WTC11 (cell line): ENCODE results near the gene DYNLL2.

ENCODE experiments used
- MXD4 ChIP-seq: fragments of 250-450 bp; sonication (Bioruptor Pico); IDR thresholded peaks from 2 replicates; pipeline ENCODE4 v1.8.0; 2021; ENCODE audit warnings: mild to moderate bottlenecking, moderate library complexity, borderline replicate concordance
- NR1H2 ChIP-seq: sonication (generic); formaldehyde crosslinking; IDR thresholded peaks from 2 replicates; pipeline ENCODE4 v1.9.0; 2021; ENCODE audit warnings: mild to moderate bottlenecking, moderate library complexity, missing genetic modification reagents
- SP1 ChIP-seq: sonication (generic); formaldehyde crosslinking; conservative IDR thresholded peaks from 2 replicates; pipeline ENCODE4 v1.8.1; 2022; ENCODE audit warnings: missing genetic modification reagents
- ZNF416 ChIP-seq: fragments of 250-450 bp; sonication (Bioruptor Pico); IDR thresholded peaks from 2 replicates; pipeline ENCODE4 v1.9.0; 2021; ENCODE audit warnings: mild to moderate bottlenecking, inconsistent platforms
- TF ChIP-seq, protein P1 (sequence below): sonication (generic); formaldehyde crosslinking; IDR thresholded peaks from 2 replicates; pipeline ENCODE4 v1.8.1; 2023; ENCODE audit warnings: mild to moderate bottlenecking, missing genetic modification reagents, borderline replicate concordance
- TF ChIP-seq, protein P2 (sequence below): fragments of 250-450 bp; sonication (Bioruptor Pico); IDR thresholded peaks from 2 replicates; pipeline ENCODE4 v1.9.0; 2021; ENCODE audit warnings: mild to moderate bottlenecking, borderline replicate concordance
- TF ChIP-seq, protein P3 (sequence below): sonication (generic); formaldehyde crosslinking; IDR thresholded peaks from 2 replicates; pipeline ENCODE4 v1.8.1; 2023; ENCODE audit warnings: mild to moderate bottlenecking, moderate library complexity, missing genetic modification reagents
- TF ChIP-seq, protein P4 (sequence below): fragments of 200-600 bp; IDR thresholded peaks from 2 replicates; pipeline ENCODE4 v1.8.0; 2022; ENCODE audit warnings: antibody characterized with exemption
- TF ChIP-seq, protein P5 (sequence below): sonication (generic); formaldehyde crosslinking; IDR thresholded peaks from 2 replicates; pipeline ENCODE4 v1.8.1; 2023; ENCODE audit warnings: mild to moderate bottlenecking, missing genetic modification reagents
- TF ChIP-seq, protein P6 (sequence below): sonication (generic); formaldehyde crosslinking; IDR thresholded peaks from 2 replicates; pipeline ENCODE4 v1.8.1; 2023; ENCODE audit warnings: mild to moderate bottlenecking, missing genetic modification reagents, moderate library complexity
- TF ChIP-seq, protein P7 (sequence below): sonication (generic); formaldehyde crosslinking; IDR thresholded peaks from 2 replicates; pipeline ENCODE4 v1.8.0; 2022; ENCODE audit warnings: mild to moderate bottlenecking, missing genetic modification reagents
- TF ChIP-seq, protein P8 (sequence below): sonication (generic); formaldehyde crosslinking; IDR thresholded peaks from 2 replicates; pipeline ENCODE4 v1.8.0; 2022; ENCODE audit warnings: missing genetic modification reagents
- TF ChIP-seq, protein P9 (sequence below): fragments of 250-450 bp; sonication (Bioruptor Pico); IDR thresholded peaks from 2 replicates; pipeline ENCODE4 v1.9.0; 2021; ENCODE audit warnings: mild to moderate bottlenecking

DNA sequence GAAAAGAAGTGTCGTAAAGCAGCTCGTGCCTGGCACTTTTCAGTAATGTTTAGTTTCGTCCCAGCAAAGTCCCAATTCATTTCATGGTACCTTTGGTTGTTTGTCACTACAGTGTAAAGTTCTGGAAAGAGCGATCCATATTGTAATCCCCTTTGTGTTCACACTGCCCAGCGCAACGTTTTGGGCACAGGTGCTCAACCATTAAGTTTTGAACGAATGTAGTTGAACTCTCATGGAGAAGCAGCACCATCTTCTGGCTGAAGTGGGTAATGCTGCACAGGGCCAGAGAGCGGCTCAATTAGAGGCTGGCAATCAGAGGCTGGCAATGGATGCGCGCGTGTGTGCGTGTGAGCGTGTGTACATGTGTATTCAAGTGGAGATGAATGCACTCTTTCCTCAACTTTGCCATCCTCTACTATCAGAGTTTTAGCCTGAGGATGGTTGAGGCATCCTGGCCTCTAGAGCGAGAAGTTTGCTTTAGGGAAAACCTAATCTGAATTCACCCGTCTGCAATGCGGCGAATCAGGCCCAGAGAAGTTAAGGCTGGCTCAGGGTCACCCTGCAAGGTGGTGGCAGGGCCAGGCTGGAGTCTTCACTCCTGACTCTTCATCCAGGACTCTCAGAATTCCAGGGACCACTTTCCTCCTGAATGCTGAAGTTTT lies 29.9 kb downstream of the DYNLL2 start:
- TF ChIP-seq, protein P1, sequence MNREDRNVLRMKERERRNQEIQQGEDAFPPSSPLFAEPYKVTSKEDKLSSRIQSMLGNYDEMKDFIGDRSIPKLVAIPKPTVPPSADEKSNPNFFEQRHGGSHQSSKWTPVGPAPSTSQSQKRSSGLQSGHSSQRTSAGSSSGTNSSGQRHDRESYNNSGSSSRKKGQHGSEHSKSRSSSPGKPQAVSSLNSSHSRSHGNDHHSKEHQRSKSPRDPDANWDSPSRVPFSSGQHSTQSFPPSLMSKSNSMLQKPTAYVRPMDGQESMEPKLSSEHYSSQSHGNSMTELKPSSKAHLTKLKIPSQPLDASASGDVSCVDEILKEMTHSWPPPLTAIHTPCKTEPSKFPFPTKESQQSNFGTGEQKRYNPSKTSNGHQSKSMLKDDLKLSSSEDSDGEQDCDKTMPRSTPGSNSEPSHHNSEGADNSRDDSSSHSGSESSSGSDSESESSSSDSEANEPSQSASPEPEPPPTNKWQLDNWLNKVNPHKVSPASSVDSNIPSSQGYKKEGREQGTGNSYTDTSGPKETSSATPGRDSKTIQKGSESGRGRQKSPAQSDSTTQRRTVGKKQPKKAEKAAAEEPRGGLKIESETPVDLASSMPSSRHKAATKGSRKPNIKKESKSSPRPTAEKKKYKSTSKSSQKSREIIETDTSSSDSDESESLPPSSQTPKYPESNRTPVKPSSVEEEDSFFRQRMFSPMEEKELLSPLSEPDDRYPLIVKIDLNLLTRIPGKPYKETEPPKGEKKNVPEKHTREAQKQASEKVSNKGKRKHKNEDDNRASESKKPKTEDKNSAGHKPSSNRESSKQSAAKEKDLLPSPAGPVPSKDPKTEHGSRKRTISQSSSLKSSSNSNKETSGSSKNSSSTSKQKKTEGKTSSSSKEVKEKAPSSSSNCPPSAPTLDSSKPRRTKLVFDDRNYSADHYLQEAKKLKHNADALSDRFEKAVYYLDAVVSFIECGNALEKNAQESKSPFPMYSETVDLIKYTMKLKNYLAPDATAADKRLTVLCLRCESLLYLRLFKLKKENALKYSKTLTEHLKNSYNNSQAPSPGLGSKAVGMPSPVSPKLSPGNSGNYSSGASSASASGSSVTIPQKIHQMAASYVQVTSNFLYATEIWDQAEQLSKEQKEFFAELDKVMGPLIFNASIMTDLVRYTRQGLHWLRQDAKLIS (CRISPR knock-in tag): no peak
- TF ChIP-seq SP1: no peak
- TF ChIP-seq, protein P2, sequence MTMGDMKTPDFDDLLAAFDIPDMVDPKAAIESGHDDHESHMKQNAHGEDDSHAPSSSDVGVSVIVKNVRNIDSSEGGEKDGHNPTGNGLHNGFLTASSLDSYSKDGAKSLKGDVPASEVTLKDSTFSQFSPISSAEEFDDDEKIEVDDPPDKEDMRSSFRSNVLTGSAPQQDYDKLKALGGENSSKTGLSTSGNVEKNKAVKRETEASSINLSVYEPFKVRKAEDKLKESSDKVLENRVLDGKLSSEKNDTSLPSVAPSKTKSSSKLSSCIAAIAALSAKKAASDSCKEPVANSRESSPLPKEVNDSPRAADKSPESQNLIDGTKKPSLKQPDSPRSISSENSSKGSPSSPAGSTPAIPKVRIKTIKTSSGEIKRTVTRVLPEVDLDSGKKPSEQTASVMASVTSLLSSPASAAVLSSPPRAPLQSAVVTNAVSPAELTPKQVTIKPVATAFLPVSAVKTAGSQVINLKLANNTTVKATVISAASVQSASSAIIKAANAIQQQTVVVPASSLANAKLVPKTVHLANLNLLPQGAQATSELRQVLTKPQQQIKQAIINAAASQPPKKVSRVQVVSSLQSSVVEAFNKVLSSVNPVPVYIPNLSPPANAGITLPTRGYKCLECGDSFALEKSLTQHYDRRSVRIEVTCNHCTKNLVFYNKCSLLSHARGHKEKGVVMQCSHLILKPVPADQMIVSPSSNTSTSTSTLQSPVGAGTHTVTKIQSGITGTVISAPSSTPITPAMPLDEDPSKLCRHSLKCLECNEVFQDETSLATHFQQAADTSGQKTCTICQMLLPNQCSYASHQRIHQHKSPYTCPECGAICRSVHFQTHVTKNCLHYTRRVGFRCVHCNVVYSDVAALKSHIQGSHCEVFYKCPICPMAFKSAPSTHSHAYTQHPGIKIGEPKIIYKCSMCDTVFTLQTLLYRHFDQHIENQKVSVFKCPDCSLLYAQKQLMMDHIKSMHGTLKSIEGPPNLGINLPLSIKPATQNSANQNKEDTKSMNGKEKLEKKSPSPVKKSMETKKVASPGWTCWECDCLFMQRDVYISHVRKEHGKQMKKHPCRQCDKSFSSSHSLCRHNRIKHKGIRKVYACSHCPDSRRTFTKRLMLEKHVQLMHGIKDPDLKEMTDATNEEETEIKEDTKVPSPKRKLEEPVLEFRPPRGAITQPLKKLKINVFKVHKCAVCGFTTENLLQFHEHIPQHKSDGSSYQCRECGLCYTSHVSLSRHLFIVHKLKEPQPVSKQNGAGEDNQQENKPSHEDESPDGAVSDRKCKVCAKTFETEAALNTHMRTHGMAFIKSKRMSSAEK: no peak
- TF ChIP-seq, protein P3, sequence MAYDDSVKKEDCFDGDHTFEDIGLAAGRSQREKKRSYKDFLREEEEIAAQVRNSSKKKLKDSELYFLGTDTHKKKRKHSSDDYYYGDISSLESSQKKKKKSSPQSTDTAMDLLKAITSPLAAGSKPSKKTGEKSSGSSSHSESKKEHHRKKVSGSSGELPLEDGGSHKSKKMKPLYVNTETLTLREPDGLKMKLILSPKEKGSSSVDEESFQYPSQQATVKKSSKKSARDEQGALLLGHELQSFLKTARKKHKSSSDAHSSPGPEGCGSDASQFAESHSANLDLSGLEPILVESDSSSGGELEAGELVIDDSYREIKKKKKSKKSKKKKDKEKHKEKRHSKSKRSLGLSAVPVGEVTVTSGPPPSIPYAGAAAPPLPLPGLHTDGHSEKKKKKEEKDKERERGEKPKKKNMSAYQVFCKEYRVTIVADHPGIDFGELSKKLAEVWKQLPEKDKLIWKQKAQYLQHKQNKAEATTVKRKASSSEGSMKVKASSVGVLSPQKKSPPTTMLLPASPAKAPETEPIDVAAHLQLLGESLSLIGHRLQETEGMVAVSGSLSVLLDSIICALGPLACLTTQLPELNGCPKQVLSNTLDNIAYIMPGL (CRISPR knock-in tag): no peak
- TF ChIP-seq, protein P4, sequence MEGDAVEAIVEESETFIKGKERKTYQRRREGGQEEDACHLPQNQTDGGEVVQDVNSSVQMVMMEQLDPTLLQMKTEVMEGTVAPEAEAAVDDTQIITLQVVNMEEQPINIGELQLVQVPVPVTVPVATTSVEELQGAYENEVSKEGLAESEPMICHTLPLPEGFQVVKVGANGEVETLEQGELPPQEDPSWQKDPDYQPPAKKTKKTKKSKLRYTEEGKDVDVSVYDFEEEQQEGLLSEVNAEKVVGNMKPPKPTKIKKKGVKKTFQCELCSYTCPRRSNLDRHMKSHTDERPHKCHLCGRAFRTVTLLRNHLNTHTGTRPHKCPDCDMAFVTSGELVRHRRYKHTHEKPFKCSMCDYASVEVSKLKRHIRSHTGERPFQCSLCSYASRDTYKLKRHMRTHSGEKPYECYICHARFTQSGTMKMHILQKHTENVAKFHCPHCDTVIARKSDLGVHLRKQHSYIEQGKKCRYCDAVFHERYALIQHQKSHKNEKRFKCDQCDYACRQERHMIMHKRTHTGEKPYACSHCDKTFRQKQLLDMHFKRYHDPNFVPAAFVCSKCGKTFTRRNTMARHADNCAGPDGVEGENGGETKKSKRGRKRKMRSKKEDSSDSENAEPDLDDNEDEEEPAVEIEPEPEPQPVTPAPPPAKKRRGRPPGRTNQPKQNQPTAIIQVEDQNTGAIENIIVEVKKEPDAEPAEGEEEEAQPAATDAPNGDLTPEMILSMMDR: peak; percentile 82
- TF ChIP-seq, protein P5, sequence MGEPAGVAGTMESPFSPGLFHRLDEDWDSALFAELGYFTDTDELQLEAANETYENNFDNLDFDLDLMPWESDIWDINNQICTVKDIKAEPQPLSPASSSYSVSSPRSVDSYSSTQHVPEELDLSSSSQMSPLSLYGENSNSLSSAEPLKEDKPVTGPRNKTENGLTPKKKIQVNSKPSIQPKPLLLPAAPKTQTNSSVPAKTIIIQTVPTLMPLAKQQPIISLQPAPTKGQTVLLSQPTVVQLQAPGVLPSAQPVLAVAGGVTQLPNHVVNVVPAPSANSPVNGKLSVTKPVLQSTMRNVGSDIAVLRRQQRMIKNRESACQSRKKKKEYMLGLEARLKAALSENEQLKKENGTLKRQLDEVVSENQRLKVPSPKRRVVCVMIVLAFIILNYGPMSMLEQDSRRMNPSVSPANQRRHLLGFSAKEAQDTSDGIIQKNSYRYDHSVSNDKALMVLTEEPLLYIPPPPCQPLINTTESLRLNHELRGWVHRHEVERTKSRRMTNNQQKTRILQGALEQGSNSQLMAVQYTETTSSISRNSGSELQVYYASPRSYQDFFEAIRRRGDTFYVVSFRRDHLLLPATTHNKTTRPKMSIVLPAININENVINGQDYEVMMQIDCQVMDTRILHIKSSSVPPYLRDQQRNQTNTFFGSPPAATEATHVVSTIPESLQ (CRISPR knock-in tag): no peak
- TF ChIP-seq, protein P6, sequence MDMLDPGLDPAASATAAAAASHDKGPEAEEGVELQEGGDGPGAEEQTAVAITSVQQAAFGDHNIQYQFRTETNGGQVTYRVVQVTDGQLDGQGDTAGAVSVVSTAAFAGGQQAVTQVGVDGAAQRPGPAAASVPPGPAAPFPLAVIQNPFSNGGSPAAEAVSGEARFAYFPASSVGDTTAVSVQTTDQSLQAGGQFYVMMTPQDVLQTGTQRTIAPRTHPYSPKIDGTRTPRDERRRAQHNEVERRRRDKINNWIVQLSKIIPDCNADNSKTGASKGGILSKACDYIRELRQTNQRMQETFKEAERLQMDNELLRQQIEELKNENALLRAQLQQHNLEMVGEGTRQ (CRISPR knock-in tag): no peak
- no peak for TF ChIP-seq MXD4 (CRISPR knock-in tag)
- no peak for TF ChIP-seq ZNF416 (CRISPR knock-in tag)
- TF ChIP-seq NR1H2 (CRISPR knock-in tag): no peak
- TF ChIP-seq, protein P7, sequence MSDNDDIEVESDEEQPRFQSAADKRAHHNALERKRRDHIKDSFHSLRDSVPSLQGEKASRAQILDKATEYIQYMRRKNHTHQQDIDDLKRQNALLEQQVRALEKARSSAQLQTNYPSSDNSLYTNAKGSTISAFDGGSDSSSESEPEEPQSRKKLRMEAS (CRISPR knock-in tag): no peak
- TF ChIP-seq, protein P8, sequence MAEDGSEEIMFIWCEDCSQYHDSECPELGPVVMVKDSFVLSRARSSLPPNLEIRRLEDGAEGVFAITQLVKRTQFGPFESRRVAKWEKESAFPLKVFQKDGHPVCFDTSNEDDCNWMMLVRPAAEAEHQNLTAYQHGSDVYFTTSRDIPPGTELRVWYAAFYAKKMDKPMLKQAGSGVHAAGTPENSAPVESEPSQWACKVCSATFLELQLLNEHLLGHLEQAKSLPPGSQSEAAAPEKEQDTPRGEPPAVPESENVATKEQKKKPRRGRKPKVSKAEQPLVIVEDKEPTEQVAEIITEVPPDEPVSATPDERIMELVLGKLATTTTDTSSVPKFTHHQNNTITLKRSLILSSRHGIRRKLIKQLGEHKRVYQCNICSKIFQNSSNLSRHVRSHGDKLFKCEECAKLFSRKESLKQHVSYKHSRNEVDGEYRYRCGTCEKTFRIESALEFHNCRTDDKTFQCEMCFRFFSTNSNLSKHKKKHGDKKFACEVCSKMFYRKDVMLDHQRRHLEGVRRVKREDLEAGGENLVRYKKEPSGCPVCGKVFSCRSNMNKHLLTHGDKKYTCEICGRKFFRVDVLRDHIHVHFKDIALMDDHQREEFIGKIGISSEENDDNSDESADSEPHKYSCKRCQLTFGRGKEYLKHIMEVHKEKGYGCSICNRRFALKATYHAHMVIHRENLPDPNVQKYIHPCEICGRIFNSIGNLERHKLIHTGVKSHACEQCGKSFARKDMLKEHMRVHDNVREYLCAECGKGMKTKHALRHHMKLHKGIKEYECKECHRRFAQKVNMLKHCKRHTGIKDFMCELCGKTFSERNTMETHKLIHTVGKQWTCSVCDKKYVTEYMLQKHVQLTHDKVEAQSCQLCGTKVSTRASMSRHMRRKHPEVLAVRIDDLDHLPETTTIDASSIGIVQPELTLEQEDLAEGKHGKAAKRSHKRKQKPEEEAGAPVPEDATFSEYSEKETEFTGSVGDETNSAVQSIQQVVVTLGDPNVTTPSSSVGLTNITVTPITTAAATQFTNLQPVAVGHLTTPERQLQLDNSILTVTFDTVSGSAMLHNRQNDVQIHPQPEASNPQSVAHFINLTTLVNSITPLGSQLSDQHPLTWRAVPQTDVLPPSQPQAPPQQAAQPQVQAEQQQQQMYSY (CRISPR knock-in tag): no peak
- TF ChIP-seq, protein P9, sequence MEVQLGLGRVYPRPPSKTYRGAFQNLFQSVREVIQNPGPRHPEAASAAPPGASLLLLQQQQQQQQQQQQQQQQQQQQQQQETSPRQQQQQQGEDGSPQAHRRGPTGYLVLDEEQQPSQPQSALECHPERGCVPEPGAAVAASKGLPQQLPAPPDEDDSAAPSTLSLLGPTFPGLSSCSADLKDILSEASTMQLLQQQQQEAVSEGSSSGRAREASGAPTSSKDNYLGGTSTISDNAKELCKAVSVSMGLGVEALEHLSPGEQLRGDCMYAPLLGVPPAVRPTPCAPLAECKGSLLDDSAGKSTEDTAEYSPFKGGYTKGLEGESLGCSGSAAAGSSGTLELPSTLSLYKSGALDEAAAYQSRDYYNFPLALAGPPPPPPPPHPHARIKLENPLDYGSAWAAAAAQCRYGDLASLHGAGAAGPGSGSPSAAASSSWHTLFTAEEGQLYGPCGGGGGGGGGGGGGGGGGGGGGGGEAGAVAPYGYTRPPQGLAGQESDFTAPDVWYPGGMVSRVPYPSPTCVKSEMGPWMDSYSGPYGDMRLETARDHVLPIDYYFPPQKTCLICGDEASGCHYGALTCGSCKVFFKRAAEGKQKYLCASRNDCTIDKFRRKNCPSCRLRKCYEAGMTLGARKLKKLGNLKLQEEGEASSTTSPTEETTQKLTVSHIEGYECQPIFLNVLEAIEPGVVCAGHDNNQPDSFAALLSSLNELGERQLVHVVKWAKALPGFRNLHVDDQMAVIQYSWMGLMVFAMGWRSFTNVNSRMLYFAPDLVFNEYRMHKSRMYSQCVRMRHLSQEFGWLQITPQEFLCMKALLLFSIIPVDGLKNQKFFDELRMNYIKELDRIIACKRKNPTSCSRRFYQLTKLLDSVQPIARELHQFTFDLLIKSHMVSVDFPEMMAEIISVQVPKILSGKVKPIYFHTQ (CRISPR knock-in tag): no peak
